GM12878 (cell line): ENCODE results near the gene CGN. TPM values are rescaled to one million over a fixed set of nuclear protein-coding genes. Genes with fewer than 3 reads are reported as not detected.

ENCODE experiments used
- ATAC-seq: fragments of 200-7000 bp; cut with Tn5 transposase; 3 replicates; pipeline ENCODE4 v1.9.1; 2020; ENCODE audit warnings: mild to moderate bottlenecking, moderate library complexity
- BruUV-seq: library from RNA; stranded (reverse); fragments of 400-500 nt; replicated peaks from 2 replicates; lab custom pipeline; 2021; lab: Mats Ljungman, UMichigan
- CTCF ChIA-PET: fragments of 300-600 bp; sonication (Branson Sonifier 250); formaldehyde crosslinking; extraction: SDS; loops from one replicate; lab custom pipeline; 2021; ENCODE audit warnings: inconsistent platforms; lab: Yijun Ruan, JAX
- POLR2A ChIA-PET: fragments of 350-600 bp; formaldehyde crosslinking; extraction: SDS; loops from one replicate; lab custom pipeline; 2021; ENCODE audit warnings: inconsistent platforms; lab: Charles Lee
- RAD21 ChIA-PET: fragments of 300-600 bp; sonication (Branson Sonifier 250); formaldehyde crosslinking; loops from one replicate; lab custom pipeline; 2023; ENCODE audit warnings: antibody characterized with exemption; ENCODE audit not compliant: unreplicated experiment; lab: Charles Lee
- SMC1A ChIA-PET: fragments of 300-600 bp; sonication (Branson Sonifier 250); formaldehyde crosslinking; loops from one replicate; lab custom pipeline; 2023; ENCODE audit not compliant: unreplicated experiment, uncharacterized antibody; lab: Charles Lee
- DNase-seq: peaks from one replicate; pipeline ENCODE4 v3.0.0-alpha.2; 2011; ENCODE audit warnings: low read depth, low spot score
- FAIRE-seq: peaks from 3 replicates; lab custom pipeline; 2011; peaks lifted over from hg19 to GRCh38; lab: Jason Lieb, UNC
- H2AFZ ChIP-seq: 2 replicates; pipeline ENCODE4 v1.6.0; 2011; ENCODE audit warnings: low read depth, low read length, control low read depth; ENCODE audit not compliant: control insufficient read depth
- H3K27ac ChIP-seq: 2 replicates; pipeline ENCODE4 v1.5.1; 2011; ENCODE audit warnings: control low read depth; ENCODE audit not compliant: control insufficient read depth, insufficient read depth
- H3K27me3 ChIP-seq, 2 experiments: replicated peaks in 1 of 2; 2 replicates each; pipeline versions ENCODE4 v1.6.0 to v1.6.1; 2011; ENCODE audit warnings: low read length in 1 of 2; ENCODE audit not compliant: control insufficient read depth in 2 of 2, insufficient read depth in 2 of 2
- H3K36me3 ChIP-seq, 2 experiments: 2 replicates each; pipeline ENCODE4 v1.5.1; 2011; ENCODE audit warnings: low read length in 1 of 2; ENCODE audit not compliant: control insufficient read depth in 2 of 2, insufficient read depth in 2 of 2
- H3K4me1 ChIP-seq: 2 replicates; pipeline ENCODE4 v1.6.1; 2011; ENCODE audit warnings: mild to moderate bottlenecking, low read length, moderate library complexity, mixed read lengths; ENCODE audit not compliant: control insufficient read depth, insufficient read depth
- H3K4me2 ChIP-seq: 2 replicates; pipeline ENCODE4 v1.6.0; 2011; ENCODE audit warnings: control low read depth; ENCODE audit not compliant: control insufficient read depth, insufficient read depth
- H3K4me3 ChIP-seq: fragments of 200-600 bp; sonication (generic); 2 replicates; pipeline ENCODE4 v1.5.1; 2016
- H3K79me2 ChIP-seq: 2 replicates; pipeline ENCODE4 v1.6.0; 2011; ENCODE audit warnings: low read length; ENCODE audit not compliant: control insufficient read depth, insufficient read depth
- H3K9ac ChIP-seq: 2 replicates; pipeline ENCODE4 v1.8.0; 2011; ENCODE audit warnings: low read length, control low read depth, mixed read lengths; ENCODE audit not compliant: control insufficient read depth, insufficient read depth
- H3K9me3 ChIP-seq: replicated peaks from 3 replicates; pipeline ENCODE4 v1.5.1; 2011; ENCODE audit warnings: mild to moderate bottlenecking, low read length; ENCODE audit not compliant: control insufficient read depth, insufficient read depth
- H4K20me1 ChIP-seq: 2 replicates; pipeline ENCODE4 v1.6.0; 2011; ENCODE audit not compliant: control insufficient read depth, insufficient read depth
- BACH1 ChIP-seq: fragments of 450-650 bp; IDR thresholded peaks from 2 replicates; pipeline ENCODE4 v1.6.1; 2017; ENCODE audit warnings: mild to moderate bottlenecking, borderline replicate concordance
- CUX1 ChIP-seq: IDR thresholded peaks from 2 replicates; pipeline ENCODE4 v1.6.1; 2012; ENCODE audit warnings: improper control_type of control experiment, low read depth, low read length; ENCODE audit not compliant: insufficient replicate concordance
- DPF2 ChIP-seq: fragments of 450-650 bp; IDR thresholded peaks from 2 replicates; pipeline ENCODE4 v1.6.1; 2017; ENCODE audit warnings: mild to moderate bottlenecking
- EED ChIP-seq: sonication (generic); IDR thresholded peaks from 2 replicates; pipeline ENCODE4 v1.6.1; 2016; ENCODE audit warnings: antibody characterized with exemption, low read depth
- MEF2A ChIP-seq: IDR thresholded peaks from 2 replicates; pipeline ENCODE4 v1.6.1; 2011; ENCODE audit warnings: low read depth, mild to moderate bottlenecking, low read length, moderate library complexity; ENCODE audit not compliant: insufficient read depth
- NFXL1 ChIP-seq: fragments of 450-650 bp; IDR thresholded peaks from 2 replicates; pipeline ENCODE4 v1.6.1; 2017; ENCODE audit warnings: antibody characterized with exemption, mild to moderate bottlenecking, borderline replicate concordance
- TCF3 ChIP-seq: IDR thresholded peaks from 2 replicates; pipeline ENCODE4 v1.6.1; 2012; ENCODE audit warnings: low read depth, mild to moderate bottlenecking, low read length, borderline replicate concordance; ENCODE audit not compliant: insufficient read depth
- ZNF24 ChIP-seq: fragments of 450-650 bp; IDR thresholded peaks from 2 replicates; pipeline ENCODE4 v1.6.1; 2017; ENCODE audit warnings: antibody characterized with exemption, mild to moderate bottlenecking
- WGBS: methylation state at CpG from one replicate; pipeline ENCODE4 v1.1.6; 2016; ENCODE audit warnings: low lambda C conversion rate; ENCODE audit not compliant: insufficient replicate concordance, insufficient coverage; ENCODE audit errors: missing lambda C conversion rate; 5-methylcytosine and 5-hydroxymethylcytosine counted together
- in situ Hi-C: fragments of 300-500 bp; cut with MboI; formaldehyde crosslinking; loops from 9 replicates; pipeline ENCODE4 v1.14.3; 2018; ENCODE audit warnings: mixed read lengths
- intact Hi-C: fragments of 100-400 bp; cut with micrococcal nuclease; formaldehyde crosslinking; loops from one replicate; pipeline ENCODE4 v1.14.2; 2022; ENCODE audit not compliant: unreplicated experiment
- polyA plus RNA-seq, 11 experiments: library from polyadenylated mRNA; depleted of rRNA in 4 of 11; unstranded in 6 of 11; stranded (reverse) in 5 of 11; fragments of >200 nt; fragmentation: Nextera tagmentation in 4 of 11; fragmentation: Illumina TruSeq in 1 of 11; extraction: Ambion mirVana in 4 of 11; extraction: Trizol in 1 of 11; gene quantifications; 1 replicate in 1 of 11; 2 replicates in 10 of 11; pipeline versions ENCODE4 v1.2.1 to v1.2.3, GENCODE V29; 2011 to 2016; ENCODE audit warnings: inconsistent platforms in 2 of 11, missing spikeins in 2 of 11, low read depth in 1 of 11
- total RNA-seq, 4 experiments: library from RNA; depleted of rRNA in 3 of 4; stranded (reverse); fragments of >200 nt in 3 of 4; fragmentation: Illumina TruSeq in 1 of 4; extraction: Trizol in 1 of 4; gene quantifications; 2 replicates each; pipeline versions ENCODE4 v1.2.1 to v1.2.3, GENCODE V29; 2013 to 2021
- TF ChIP-seq, protein P1 (sequence below): IDR thresholded peaks from 2 replicates; pipeline ENCODE4 v1.6.1; 2011; ENCODE audit warnings: mild to moderate bottlenecking, low read depth, low read length, moderate library complexity; ENCODE audit not compliant: insufficient replicate concordance

CGN gene
- total and polyA plus RNA-seq, 10 of the 15 experiments (the other 5 are each of a cell fraction or from before 2014, with no cell fraction given), result 0.11 to 6.5 (median 3.4) TPM

- TF ChIP-seq CUX1 (no peak), NFXL1 (no peak)
- TF ChIP-seq, protein P1, sequence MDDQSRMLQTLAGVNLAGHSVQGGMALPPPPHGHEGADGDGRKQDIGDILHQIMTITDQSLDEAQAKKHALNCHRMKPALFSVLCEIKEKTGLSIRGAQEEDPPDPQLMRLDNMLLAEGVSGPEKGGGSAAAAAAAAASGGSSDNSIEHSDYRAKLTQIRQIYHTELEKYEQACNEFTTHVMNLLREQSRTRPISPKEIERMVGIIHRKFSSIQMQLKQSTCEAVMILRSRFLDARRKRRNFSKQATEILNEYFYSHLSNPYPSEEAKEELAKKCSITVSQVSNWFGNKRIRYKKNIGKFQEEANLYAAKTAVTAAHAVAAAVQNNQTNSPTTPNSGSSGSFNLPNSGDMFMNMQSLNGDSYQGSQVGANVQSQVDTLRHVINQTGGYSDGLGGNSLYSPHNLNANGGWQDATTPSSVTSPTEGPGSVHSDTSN, result no peak
Observed at GRCh38 chr1:151584780-151585179, 73.6 kb downstream of the CGN start (continued).

DNA sequence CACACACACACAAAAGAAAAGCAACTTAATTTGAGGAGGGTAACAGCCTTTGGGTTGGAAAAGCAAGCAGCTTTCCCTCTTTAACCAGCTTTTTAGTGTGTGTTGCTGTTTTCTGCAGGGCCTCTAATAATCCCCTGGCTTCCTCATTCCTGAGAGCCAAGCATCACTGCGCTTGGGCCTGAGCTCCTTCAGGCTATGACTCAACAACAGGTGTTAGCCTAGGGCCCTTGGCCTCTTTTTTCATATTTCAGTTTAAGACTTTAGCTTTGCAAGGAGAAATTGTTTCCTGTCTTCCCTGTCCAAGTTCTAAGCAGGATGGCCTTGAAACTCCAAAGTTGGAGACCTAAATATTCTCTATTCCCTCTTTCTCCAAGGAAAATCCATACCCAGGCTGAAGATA is 74.4 kb downstream of the CGN start:
- ChIA-PET CTCF (interaction anchor here (1.4 kb wide), 1 partner anchor 8 kb away, joined by 3 read pairs; no protein-coding TSS in a partner anchor), SMC1A (interaction anchor here (0.9 to 1.7 kb wide), 2 partner anchors 8 to 44 kb away, joined by 3 to 4 read pairs; no protein-coding TSS in a partner anchor), RAD21 (no interaction called here), POLR2A (no interaction called here)
- WGBS, result 73% methylated on average over 1 of the region's 1 CpG
- in situ Hi-C loops, result no loop called here
- no peak overlapping the region for H3K4me3 ChIP-seq
- H3K27ac ChIP-seq, result no peak overlapping the region
- DNase-seq (no peak), ATAC-seq (peak; percentile 74), FAIRE-seq (no peak)
- no peaks in the 10 kb centered on the region for H3K9me3 ChIP-seq
- no peak overlapping the region for H3K4me2 ChIP-seq
- H4K20me1 ChIP-seq, result no peaks in the 10 kb centered on the region
- H3K4me1 ChIP-seq, result no peaks in the 10 kb centered on the region
- intact Hi-C loops, result no loop called here
- H3K27me3 ChIP-seq, result no peaks in the 10 kb centered on the region
- no peaks in the 10 kb centered on the region for H3K36me3 ChIP-seq
- no peaks in the 10 kb centered on the region for H3K79me2 ChIP-seq
- H3K9ac ChIP-seq, result no peak overlapping the region
- H2AFZ ChIP-seq, result no peak overlapping the region
- BruUV-seq, result no TSS peak
- TF ChIP-seq DPF2, result no peak
- 0 out of 2 replicates have a peak, but pooled peaks have one; percentile 39 for TF ChIP-seq TCF3
- no peak for TF ChIP-seq ZNF24
- TF ChIP-seq MEF2A, result no peak
- 0 out of 2 replicates have a peak, but pooled peaks have one; percentile 26 for TF ChIP-seq EED
- no peak for TF ChIP-seq BACH1
- TF ChIP-seq, all 136 proteins: peak for 2
